ENCODE data around the gene FAM89B. TPM values are rescaled to one million over a fixed set of nuclear protein-coding genes. Genes with fewer than 3 reads are reported as not detected.

The FAM89B gene
- total RNA-seq, 1 donor from 2014 or later = 47.5 TPM

- H3K27me3 ChIP-seq (ENCODE audit: insufficient read depth, low read length) = no peaks in the 10 kb centered on the region
- H3K4me3 ChIP-seq (ENCODE audit: insufficient read depth, low read depth, low read length) = no peak overlapping the region
- peaks cover 44% of the 10 kb centered on the region for H4K20me1 ChIP-seq (ENCODE audit: insufficient read depth, low read length)
- no peak overlapping the region for H3K4me3 Mint-ChIP-seq (ENCODE audit: unreplicated experiment)
- DNase-seq (ENCODE audit: low read depth) = no peak
- peaks cover 35% of the 10 kb centered on the region for H3K4me1 ChIP-seq (ENCODE audit: insufficient read depth, low read length)
- no peak for FAIRE-seq
- no peak overlapping the region for H3K27ac Mint-ChIP-seq (ENCODE audit: unreplicated experiment)
- H3K36me3 Mint-ChIP-seq (ENCODE audit: low read depth, unreplicated experiment) = peaks cover 17% of the 10 kb centered on the region
- no peaks in the 10 kb centered on the region for H3K36me3 ChIP-seq (ENCODE audit: insufficient read depth, low read length)
- no peak for TF ChIP-seq EZH2 (IDR thresholded peaks at IDR 0.05; ENCODE audit: insufficient read depth, low read length)
- TF ChIP-seq CTCF (IDR thresholded peaks at IDR 0.05; ENCODE audit: insufficient read depth, low read depth, low read length) = no peak
- H3K4me1 Mint-ChIP-seq (ENCODE audit: low read depth, unreplicated experiment) = peaks cover 17% of the 10 kb centered on the region
- no peak overlapping the region for H3K27ac ChIP-seq (ENCODE audit: low read depth, low read length)
- peaks cover 3% of the 10 kb centered on the region for H3K79me2 ChIP-seq (ENCODE audit: insufficient read depth, low read length)
- no peaks in the 10 kb centered on the region for H3K9me3 Mint-ChIP-seq (ENCODE audit: unreplicated experiment)
- no peak overlapping the region for H3K4me2 ChIP-seq (ENCODE audit: low read length)
- H2AFZ ChIP-seq (ENCODE audit: low read depth, low read length) = no peak overlapping the region
- no peaks in the 10 kb centered on the region for H3K9me3 ChIP-seq (ENCODE audit: insufficient read depth, low read depth, low read length)
- no peak overlapping the region for H3K9ac ChIP-seq (ENCODE audit: low read length)
- peaks cover 32% of the 10 kb centered on the region for H3K27me3 Mint-ChIP-seq (ENCODE audit: low read depth, unreplicated experiment)
Measured at GRCh38 chr11:65578667-65579066, 6.3 kb downstream of the FAM89B start.

GRCh38 chr11:65579291-65579690 is 7.0 kb downstream of the FAM89B start:
- no peak for TF ChIP-seq CTCF (IDR thresholded peaks at IDR 0.05; ENCODE audit: insufficient read depth, low read depth, low read length)
- no peak for TF ChIP-seq EZH2 (IDR thresholded peaks at IDR 0.05; ENCODE audit: insufficient read depth, low read length)
- no peaks in the 10 kb centered on the region for H3K36me3 ChIP-seq (ENCODE audit: insufficient read depth, low read length)
- Mint-ChIP-seq H3K4me3 (ENCODE audit: unreplicated experiment) (no peak overlapping the region), H3K27ac (ENCODE audit: unreplicated experiment) (no peak overlapping the region), H3K36me3 (ENCODE audit: low read depth, unreplicated experiment) (peaks cover 17% of the 10 kb centered on the region), H3K27me3 (ENCODE audit: low read depth, unreplicated experiment) (peaks cover 37% of the 10 kb centered on the region), H3K4me1 (ENCODE audit: low read depth, unreplicated experiment) (peaks cover 17% of the 10 kb centered on the region), H3K9me3 (ENCODE audit: unreplicated experiment) (peaks cover 3% of the 10 kb centered on the region)
- H3K9me3 ChIP-seq (ENCODE audit: insufficient read depth, low read depth, low read length) = no peaks in the 10 kb centered on the region
- H4K20me1 ChIP-seq (ENCODE audit: insufficient read depth, low read length) = peaks cover 47% of the 10 kb centered on the region
- no peak overlapping the region for H3K9ac ChIP-seq (ENCODE audit: low read length)
- H3K4me1 ChIP-seq (ENCODE audit: insufficient read depth, low read length) = peaks cover 33% of the 10 kb centered on the region
- no peak overlapping the region for H3K4me3 ChIP-seq (ENCODE audit: insufficient read depth, low read depth, low read length)
- no peaks in the 10 kb centered on the region for H3K79me2 ChIP-seq (ENCODE audit: insufficient read depth, low read length)
- peaks cover 3% of the 10 kb centered on the region for H3K27me3 ChIP-seq (ENCODE audit: insufficient read depth, low read length)
- DNase-seq (ENCODE audit: low read depth) = no peak
- H2AFZ ChIP-seq (ENCODE audit: low read depth, low read length) = no peak overlapping the region
- FAIRE-seq = no peak
- no peak overlapping the region for H3K27ac ChIP-seq (ENCODE audit: low read depth, low read length)
- no peak overlapping the region for H3K4me2 ChIP-seq (ENCODE audit: low read length)

GRCh38 chr11:65580031-65580692 is 7.8 kb downstream of the FAM89B start:
- no peaks in the 10 kb centered on the region for H3K9me3 ChIP-seq (ENCODE audit: insufficient read depth, low read depth, low read length)
- H3K36me3 ChIP-seq (ENCODE audit: insufficient read depth, low read length) = no peaks in the 10 kb centered on the region
- no peaks in the 10 kb centered on the region for H3K79me2 ChIP-seq (ENCODE audit: insufficient read depth, low read length)
- Mint-ChIP-seq H3K4me1 (ENCODE audit: low read depth, unreplicated experiment) (peaks cover 13% of the 10 kb centered on the region), H3K9me3 (ENCODE audit: unreplicated experiment) (peaks cover 3% of the 10 kb centered on the region), H3K27me3 (ENCODE audit: low read depth, unreplicated experiment) (peaks cover 41% of the 10 kb centered on the region), H3K4me3 (ENCODE audit: unreplicated experiment) (no peak overlapping the region), H3K36me3 (ENCODE audit: low read depth, unreplicated experiment) (peaks cover 17% of the 10 kb centered on the region), H3K27ac (ENCODE audit: unreplicated experiment) (no peak overlapping the region)
- H3K4me1 ChIP-seq (ENCODE audit: insufficient read depth, low read length) = peaks cover 27% of the 10 kb centered on the region
- H3K27ac ChIP-seq (ENCODE audit: low read depth, low read length) = no peak overlapping the region
- no peak overlapping the region for H3K9ac ChIP-seq (ENCODE audit: low read length)
- H3K4me2 ChIP-seq (ENCODE audit: low read length) = no peak overlapping the region
- no peak overlapping the region for H3K4me3 ChIP-seq (ENCODE audit: insufficient read depth, low read depth, low read length)
- TF ChIP-seq EZH2 (IDR thresholded peaks at IDR 0.05; ENCODE audit: insufficient read depth, low read length) (no peak), CTCF (IDR thresholded peaks at IDR 0.05; ENCODE audit: insufficient read depth, low read depth, low read length) (no peak)
- H3K27me3 ChIP-seq (ENCODE audit: insufficient read depth, low read length) = peaks cover 5% of the 10 kb centered on the region
- FAIRE-seq = no peak
- no peak overlapping the region for H2AFZ ChIP-seq (ENCODE audit: low read depth, low read length)
- DNase-seq (ENCODE audit: low read depth) = no peak
- H4K20me1 ChIP-seq (ENCODE audit: insufficient read depth, low read length) = peaks cover 52% of the 10 kb centered on the region

All from astrocyte (in vitro differentiated cells and primary cell).